Measurements from ENCODE around the gene SGCA. TPM values are rescaled to one million over a fixed set of nuclear protein-coding genes. Genes with fewer than 3 reads are reported as not detected.
A peak's percentile ranks its signal among the peaks of the same experiment; 100 is the strongest.

The SGCA gene
- total and polyA plus RNA-seq, 12 donors, result 0.28 to 5.5 (median 1.6) TPM; not detected in 4

DNA sequence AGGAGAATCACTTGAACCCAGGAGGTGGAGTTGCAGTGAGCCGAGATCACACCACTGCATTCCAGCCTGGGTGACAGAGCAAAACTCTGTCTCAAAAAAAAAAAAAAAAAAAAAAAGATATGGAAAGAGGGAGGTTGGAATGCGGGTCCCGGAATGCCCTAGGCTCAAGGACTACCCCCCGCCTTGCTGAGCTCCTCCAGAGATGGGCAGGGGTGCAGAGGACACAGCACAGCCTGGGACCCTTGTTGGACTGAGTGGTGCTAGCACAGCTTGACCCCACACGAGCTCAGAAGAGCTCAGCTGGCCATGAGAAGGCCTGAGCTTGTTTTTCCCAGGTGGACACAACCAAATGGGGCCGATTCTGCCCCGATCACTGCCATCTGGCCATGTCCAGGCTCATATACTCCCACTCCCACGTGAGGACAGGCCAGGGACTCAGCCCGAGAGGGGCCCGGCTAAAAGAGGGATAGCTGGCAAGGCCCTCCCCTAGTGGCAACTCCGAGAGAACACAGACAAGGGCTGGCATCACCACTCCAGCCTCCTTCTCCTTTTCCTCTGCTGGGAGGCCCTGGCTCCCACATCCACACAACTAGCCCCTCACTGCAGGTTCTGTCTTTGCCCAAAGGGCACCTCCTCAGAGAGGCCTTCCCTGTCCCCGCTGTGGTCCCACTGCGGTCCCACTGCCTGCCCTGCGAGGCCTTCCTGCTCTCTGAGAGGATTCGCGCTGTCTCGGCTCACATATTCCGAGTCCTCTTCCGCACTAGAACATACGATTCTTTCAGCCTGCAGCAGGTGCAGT lies 11.0 kb downstream of the SGCA start:
- Histone ChIP-seq H3K36me3 (replicated peaks in 1 of 2) (no peaks in the 10 kb centered on the region), H3K27me3 (no peaks in the 10 kb centered on the region), H3K9me3 (replicated peaks in 1 of 3) (no peaks in the 10 kb centered on the region), H3K4me1 (replicated peaks in 1 of 2) (peaks cover 12 to 15% of the 10 kb centered on the region in 2 donors), H3K4me3 (no peak overlapping the region), H3K27ac (peak overlapping the region in 2 of 5 donors; percentile 60 to 66)
- TF ChIP-seq, protein P1, sequence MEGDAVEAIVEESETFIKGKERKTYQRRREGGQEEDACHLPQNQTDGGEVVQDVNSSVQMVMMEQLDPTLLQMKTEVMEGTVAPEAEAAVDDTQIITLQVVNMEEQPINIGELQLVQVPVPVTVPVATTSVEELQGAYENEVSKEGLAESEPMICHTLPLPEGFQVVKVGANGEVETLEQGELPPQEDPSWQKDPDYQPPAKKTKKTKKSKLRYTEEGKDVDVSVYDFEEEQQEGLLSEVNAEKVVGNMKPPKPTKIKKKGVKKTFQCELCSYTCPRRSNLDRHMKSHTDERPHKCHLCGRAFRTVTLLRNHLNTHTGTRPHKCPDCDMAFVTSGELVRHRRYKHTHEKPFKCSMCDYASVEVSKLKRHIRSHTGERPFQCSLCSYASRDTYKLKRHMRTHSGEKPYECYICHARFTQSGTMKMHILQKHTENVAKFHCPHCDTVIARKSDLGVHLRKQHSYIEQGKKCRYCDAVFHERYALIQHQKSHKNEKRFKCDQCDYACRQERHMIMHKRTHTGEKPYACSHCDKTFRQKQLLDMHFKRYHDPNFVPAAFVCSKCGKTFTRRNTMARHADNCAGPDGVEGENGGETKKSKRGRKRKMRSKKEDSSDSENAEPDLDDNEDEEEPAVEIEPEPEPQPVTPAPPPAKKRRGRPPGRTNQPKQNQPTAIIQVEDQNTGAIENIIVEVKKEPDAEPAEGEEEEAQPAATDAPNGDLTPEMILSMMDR (IDR thresholded peaks at IDR 0.05), result no peak
- no peak for TF ChIP-seq POLR2A (IDR thresholded peaks at IDR 0.05)
- 89 to 95% (median 91%) methylated on average over 17 to 20 of the region's 20 CpGs for WGBS, 4 donors
- intact Hi-C loops (cut with DNase I), result no loop called here
- DNase-seq, result no peak

DNA sequence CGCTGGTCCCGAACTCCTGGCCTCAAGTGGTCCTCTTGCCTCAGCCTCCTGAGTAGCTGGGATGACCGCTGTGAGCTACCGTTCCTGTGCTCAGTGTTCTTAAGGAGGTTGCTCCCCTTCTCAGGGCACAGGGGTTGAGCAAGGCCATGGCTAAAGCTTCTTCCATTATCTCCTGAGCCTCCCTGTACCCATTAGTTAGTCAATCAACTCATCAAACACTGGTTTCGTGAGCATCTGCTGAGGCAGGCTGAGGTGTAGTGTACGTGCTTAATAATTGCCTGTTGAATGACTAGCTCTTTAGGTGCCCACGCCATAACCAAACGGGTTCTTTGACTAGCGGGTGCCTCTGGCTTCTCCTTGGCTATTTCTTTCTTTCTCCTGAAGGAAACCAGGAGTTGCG lies 11.7 kb downstream of the SGCA start:
- no peak for TF ChIP-seq POLR2A (IDR thresholded peaks at IDR 0.05)
- TF ChIP-seq, protein P1 (IDR thresholded peaks at IDR 0.05), result no peak
- DNase-seq, result no peak

DNA sequence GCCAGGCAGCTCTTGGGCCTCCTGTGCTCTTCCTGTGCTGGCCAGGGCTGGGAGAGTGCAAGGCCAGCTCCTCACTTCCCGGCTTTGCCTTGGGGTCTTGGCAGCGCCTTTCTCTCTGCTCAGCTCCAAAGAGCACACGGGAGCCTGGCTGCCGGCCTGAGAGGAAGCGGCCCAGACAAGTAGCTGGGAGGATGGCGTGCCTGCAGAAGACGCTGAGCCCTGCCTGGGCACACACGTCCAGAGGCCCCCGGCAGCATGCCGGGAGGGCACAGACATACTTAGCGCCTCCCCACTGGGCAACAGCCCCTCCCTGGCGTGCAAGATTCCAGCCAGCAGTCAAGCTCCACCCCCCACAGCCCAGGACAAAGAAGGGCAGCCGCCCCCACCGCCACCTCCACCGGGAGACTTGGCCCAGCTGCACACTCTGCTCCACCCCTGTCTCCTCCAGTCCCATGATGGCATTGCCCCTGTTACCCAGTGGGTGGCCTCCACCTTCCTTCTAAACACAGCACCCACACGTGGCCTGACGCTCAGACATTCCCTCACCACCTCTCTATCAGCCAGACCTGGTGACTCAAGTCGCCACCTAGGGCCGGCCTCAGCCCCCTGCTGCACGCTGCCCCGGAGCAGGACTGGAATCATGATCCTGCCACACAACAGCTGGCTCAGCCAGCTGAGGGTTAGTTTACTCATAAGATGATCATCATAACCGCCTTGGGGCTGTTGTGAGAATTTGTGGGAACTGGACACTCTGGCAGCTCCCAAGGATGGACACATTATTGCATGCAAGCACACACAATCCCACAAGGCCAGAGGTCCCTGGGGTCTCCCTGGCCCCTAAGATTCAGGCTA lies 12.4 kb downstream of the SGCA start:
- intact Hi-C loops (cut with DNase I), result no loop called here
- peaks cover 12 to 15% of the 10 kb centered on the region in 2 donors for H3K4me1 ChIP-seq (replicated peaks in 1 of 2)
- 4 to 13% (median 7%) methylated on average over 7 to 22 of the region's 22 CpGs for WGBS, 4 donors

More for the DNA sequence above, 11.7 kb downstream of the SGCA start:
- 84 to 92% (median 90%) methylated on average over 8 to 10 of the region's 10 CpGs for WGBS, 4 donors
- Histone ChIP-seq H3K27ac (peak overlapping the region in 3 of 5 donors; percentile 4 to 66 (median 60)), H3K4me1 (replicated peaks in 1 of 2) (peaks cover 12 to 15% of the 10 kb centered on the region in 2 donors), H3K36me3 (replicated peaks in 1 of 2) (no peaks in the 10 kb centered on the region), H3K27me3 (no peaks in the 10 kb centered on the region), H3K4me3 (no peak overlapping the region), H3K9me3 (replicated peaks in 1 of 3) (no peaks in the 10 kb centered on the region)
- intact Hi-C loops (cut with DNase I), result no loop called here

More for the DNA sequence above, 12.4 kb downstream of the SGCA start:
- no peaks in the 10 kb centered on the region for H3K27me3 ChIP-seq
- no peaks in the 10 kb centered on the region for H3K9me3 ChIP-seq (replicated peaks in 1 of 3)
- TF ChIP-seq POLR2A (IDR thresholded peaks at IDR 0.05), result no peak
- TF ChIP-seq, protein P1 (IDR thresholded peaks at IDR 0.05), result peak; percentile 20 to 55 (median 38)
- peak overlapping the region in 3 of 5 donors; percentile 4 to 66 (median 60) for H3K27ac ChIP-seq
- DNase-seq, result peak; percentile 55 to 84 (median 81)
- H3K4me3 ChIP-seq, result peak overlapping the region in 1 of 4 donors; percentile 25
- no peaks in the 10 kb centered on the region for H3K36me3 ChIP-seq (replicated peaks in 1 of 2)
